GM12875 (cell line): Measurements from ENCODE around the gene FETUB.

Experiments used
- H3K4me3 ChIP-seq: one replicate; pipeline ENCODE4 v1.5.1; 2011; ENCODE audit warnings: low read depth, low read length, control low read depth
- TF ChIP-seq, protein P1 (sequence below): IDR thresholded peaks from 2 replicates; pipeline ENCODE4 v1.5.1; 2011; ENCODE audit warnings: low read depth, mild to moderate bottlenecking, control low read depth, inconsistent platforms, low read length, moderate library complexity, borderline replicate concordance; ENCODE audit not compliant: insufficient read depth

The FETUB gene

DNA sequence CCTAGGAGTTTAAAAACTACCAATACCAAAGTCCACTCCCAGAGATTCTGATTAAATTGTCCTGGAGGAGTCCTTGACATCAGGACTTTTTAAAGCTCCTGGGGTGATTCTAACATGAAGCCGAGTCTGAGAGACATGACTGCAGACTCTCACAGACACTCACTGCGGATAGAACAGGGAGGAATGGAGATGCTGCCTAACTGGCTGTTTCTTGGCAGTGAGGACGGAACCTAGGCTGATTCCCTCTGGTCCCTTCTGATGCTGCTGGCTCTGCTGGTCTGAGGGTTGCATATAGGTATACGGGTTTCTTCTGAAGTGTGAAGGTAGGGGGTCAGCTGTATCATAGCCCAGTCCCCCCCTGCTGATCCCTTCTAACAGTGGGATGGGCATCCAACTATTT is 24.3 kb downstream of the FETUB start:
- no peak overlapping the region for H3K4me3 ChIP-seq
- TF ChIP-seq, protein P1, sequence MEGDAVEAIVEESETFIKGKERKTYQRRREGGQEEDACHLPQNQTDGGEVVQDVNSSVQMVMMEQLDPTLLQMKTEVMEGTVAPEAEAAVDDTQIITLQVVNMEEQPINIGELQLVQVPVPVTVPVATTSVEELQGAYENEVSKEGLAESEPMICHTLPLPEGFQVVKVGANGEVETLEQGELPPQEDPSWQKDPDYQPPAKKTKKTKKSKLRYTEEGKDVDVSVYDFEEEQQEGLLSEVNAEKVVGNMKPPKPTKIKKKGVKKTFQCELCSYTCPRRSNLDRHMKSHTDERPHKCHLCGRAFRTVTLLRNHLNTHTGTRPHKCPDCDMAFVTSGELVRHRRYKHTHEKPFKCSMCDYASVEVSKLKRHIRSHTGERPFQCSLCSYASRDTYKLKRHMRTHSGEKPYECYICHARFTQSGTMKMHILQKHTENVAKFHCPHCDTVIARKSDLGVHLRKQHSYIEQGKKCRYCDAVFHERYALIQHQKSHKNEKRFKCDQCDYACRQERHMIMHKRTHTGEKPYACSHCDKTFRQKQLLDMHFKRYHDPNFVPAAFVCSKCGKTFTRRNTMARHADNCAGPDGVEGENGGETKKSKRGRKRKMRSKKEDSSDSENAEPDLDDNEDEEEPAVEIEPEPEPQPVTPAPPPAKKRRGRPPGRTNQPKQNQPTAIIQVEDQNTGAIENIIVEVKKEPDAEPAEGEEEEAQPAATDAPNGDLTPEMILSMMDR = no peak

DNA sequence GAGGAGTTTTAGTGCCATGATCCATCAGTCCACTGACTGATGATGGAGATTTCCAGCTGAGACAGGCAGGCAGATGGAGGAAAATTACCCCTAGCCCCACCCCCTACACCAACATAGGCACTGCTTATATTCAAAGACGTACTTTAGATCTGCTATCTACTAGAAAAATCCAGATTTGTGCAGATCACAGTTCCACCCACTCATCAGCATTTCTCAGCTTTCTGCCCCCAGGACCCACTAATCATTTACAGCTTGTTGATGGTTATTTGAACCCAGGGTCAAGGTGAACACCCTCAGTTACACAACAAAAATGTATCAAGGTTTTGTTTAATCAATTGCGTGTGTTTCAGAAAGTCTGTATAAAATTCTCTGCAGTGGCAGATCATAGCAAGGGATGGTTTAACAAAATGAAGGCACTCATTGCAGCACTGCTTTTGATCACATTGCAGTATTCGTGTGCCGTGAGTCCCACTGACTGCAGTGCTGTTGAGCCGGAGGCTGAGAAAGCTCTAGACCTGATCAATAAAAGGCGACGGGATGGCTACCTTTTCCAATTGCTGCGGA is 25.5 kb downstream of the FETUB start, which contains the start of gene HRG:
HRG (plus strand) TSS at position 390 of the 564 bp plus-strand sequence; CDS start at position 408, 18 bp downstream.
- H3K4me3 ChIP-seq = no peak within 1 kb of the TSS
- TF ChIP-seq, protein P1 = no peak

DNA sequence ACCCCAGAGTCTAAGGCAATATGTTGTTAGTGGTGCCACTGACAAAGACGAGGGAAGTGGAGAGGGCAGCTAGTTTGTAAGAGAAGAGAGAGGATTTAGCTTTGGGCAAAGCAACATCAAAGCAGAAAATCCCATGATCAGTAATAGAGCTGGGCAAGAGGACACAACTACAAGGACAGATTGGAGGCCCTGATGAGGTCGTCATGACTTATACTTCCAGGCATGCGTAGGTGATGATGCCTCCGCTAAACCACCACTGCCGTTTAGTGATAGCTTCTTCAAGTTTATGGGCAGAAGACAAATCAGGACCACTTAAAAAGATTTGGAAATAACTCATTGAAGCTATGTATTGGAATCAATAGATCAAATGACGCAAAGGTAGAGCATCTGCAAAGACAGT is 28.2 kb downstream of the FETUB start:
- TF ChIP-seq, protein P1 = no peak
- no peak overlapping the region for H3K4me3 ChIP-seq

DNA sequence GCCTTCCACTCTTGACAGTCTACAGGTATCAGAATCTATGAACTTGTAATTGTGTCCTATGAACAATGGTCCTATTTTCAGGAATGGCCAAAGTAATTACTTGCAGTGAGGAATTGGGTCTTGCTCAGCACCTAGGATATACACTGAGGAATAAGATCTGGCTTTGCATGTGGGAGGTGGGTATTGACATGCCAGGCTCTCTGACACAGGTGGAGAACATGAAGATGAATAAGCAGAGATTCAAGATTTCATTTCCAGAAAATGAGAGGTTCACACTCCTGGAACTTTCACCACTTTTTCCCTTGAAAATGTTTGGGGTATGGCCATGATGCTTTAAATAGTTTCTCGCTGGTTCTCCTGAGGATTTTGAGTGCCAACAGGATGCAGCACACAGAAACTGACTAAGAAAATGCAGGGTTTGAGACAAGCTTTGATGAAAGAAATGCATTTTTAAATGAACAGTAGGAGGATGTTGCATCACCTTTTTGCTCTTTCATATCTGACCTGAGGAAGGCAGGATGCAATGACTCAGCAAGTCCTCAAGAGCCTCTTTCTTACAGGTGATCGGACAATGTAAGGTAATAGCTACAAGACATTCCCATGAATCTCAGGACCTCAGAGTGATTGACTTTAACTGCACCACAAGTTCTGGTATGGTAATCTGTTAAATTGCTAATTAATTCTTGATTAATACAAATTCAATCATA is 29.3 kb downstream of the FETUB start:
- no peak overlapping the region for H3K4me3 ChIP-seq
- TF ChIP-seq, protein P1 = no peak

DNA sequence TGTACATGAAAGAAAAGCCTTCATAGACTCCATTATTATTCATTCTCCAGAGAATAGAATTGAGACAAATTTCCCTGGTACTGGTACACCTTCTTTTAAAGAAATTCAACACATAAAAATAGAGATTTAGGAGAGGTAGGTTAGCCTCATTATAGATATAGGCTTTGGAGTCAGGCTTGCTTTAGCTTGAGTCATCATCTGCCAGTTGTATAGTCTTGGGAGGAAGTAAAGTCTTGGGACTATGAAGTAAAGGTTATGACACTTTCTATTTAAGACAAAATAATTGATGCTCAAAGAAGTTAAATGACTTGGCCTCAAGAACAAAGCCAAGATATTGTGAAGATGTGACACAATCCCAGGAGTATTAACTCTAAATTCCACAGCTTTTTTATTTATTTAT is 30.0 kb downstream of the FETUB start:
- no peak overlapping the region for H3K4me3 ChIP-seq
- TF ChIP-seq, protein P1 = no peak

DNA sequence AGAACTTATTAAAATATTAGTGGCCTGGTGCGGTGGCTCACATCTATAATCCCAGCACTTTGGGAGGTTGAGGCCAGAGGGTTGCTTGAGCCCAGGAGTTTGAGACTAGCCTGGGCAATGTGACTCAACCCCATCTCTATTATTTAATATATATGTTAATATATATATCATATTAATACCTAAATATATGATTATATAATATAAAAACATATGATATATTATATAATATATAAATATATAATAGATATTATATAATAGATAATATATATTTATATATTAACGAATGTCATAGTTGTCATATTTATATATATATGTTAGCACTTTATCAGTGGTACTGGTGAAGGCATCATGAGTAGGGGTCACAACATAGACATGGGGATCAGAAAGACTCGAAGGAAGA is 30.9 kb downstream of the FETUB start:
- TF ChIP-seq, protein P1 = no peak
- H3K4me3 ChIP-seq = no peak overlapping the region

DNA sequence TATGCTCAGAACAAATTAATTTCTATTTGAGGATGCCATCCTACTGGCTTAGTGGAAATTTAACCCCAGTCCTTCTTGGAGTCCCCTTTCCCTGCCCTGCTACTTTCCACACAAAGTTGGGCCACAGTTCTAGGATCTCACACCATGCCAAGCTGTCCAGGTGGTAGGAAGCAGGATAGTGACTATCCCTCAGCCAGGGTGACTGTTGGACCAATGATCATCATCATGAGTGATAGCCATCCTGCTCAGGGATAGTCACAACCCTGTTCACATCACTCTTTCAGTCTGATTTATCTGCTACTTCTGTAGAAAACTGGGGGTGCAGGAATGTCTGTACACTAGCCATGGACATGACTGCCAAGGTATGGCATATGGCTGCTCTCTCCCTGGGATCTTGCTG is 38.4 kb downstream of the FETUB start:
- TF ChIP-seq, protein P1 = no peak

More for the DNA sequence above, 38.4 kb downstream of the FETUB start:
- no peak overlapping the region for H3K4me3 ChIP-seq
